Gastrocnemius medialis (tissue), 4 donors: ENCODE results near the gene LRCH1.

Experiments used
- CTCF ChIP-seq, 5 experiments: fragments of 450-650 bp in 3 of 5; fragments of 200-600 bp in 2 of 5; sonication (generic) in 2 of 5; IDR thresholded peaks in 4 of 5; conservative IDR thresholded peaks in 1 of 5; 1 replicate in 4 of 5; 2 replicates in 1 of 5; pipeline ENCODE4 v1.5.1; 2016 to 2019; ENCODE audit warnings: antibody characterized with exemption in 5 of 5, mild to moderate bottlenecking in 3 of 5, moderate library complexity in 3 of 5
- POLR2A ChIP-seq, 2 donors: fragments of 450-650 bp; IDR thresholded peaks; one replicate each; pipeline ENCODE4 v1.6.1; 2017; ENCODE audit warnings: antibody characterized with exemption in 2 of 2, mild to moderate bottlenecking in 2 of 2, moderate library complexity in 2 of 2

- TF ChIP-seq CTCF (IDR thresholded peaks at IDR 0.05 in 4 of 5, conservative IDR thresholded peaks at IDR 0.05 in 1 of 5): no peak
- TF ChIP-seq POLR2A (IDR thresholded peaks at IDR 0.05): no peak
These were observed 13.7 kb upstream of the LRCH1 start for GRCh38 chr13:46539231-46539630.
